Measurements from ENCODE around the gene TTLL12.

Gene TTLL12

DNA sequence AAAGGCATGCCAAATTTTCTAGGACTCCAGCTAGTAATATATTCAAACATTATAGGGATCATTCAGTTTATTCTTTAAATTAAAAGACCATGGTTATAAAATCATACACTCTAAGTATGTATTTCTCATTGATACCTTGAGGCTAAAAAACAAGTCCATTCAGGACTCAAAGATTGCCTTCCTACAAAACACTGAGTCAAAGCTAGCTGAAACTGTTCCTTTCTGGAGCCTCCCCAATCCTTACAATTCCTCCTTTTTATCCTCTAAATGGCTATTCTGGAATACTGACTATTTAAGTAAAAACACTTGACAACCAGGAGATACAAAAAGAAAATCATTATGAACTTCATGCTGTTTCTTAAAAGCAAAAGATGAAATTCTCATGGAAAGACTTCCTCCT lies 4.9 kb upstream of the TTLL12 start:
- Histone ChIP-seq H3K36me3 (replicated peaks; ENCODE audit: insufficient read depth, low read length) (no peaks in the 10 kb centered on the region), H3K4me1 (ENCODE audit: low read length) (peaks cover 1% of the 10 kb centered on the region; the same call in 1 of the 2 replicates), H3K9me2 (replicated peaks; ENCODE audit: insufficient read depth, low read length) (no peaks in the 10 kb centered on the region), H3K4me2 (ENCODE audit: low read depth, low read length) (no peak overlapping the region), H3K27me3 (replicated peaks; ENCODE audit: insufficient read depth, low read length) (peaks cover 13% of the 10 kb centered on the region; the same call in 1 of the 2 replicates), H3K79me2 (ENCODE audit: low read length) (no peaks in the 10 kb centered on the region), H3K9me3 (replicated peaks; ENCODE audit: insufficient read depth, low read length) (no peaks in the 10 kb centered on the region), H3K4me3 (ENCODE audit: low read length) (no peak overlapping the region), H4K20me1 (ENCODE audit: insufficient read depth, low read length) (no peaks in the 10 kb centered on the region), H3F3A (ENCODE audit: insufficient read depth, low read length) (peaks cover 8% of the 10 kb centered on the region), H3K27ac (ENCODE audit: low read length) (no peak overlapping the region), H2AFZ (ENCODE audit: low read length) (no peak overlapping the region), H3K9ac (ENCODE audit: low read length) (no peak overlapping the region)
- TF ChIP-seq EZH2phosphoT487 (IDR thresholded peaks at IDR 0.05; ENCODE audit: low read length): no peak
- TF ChIP-seq EZH2 (optimal IDR thresholded peaks at IDR 0.05; ENCODE audit: low read depth, low read length): no peak
- TF ChIP-seq, protein P1, sequence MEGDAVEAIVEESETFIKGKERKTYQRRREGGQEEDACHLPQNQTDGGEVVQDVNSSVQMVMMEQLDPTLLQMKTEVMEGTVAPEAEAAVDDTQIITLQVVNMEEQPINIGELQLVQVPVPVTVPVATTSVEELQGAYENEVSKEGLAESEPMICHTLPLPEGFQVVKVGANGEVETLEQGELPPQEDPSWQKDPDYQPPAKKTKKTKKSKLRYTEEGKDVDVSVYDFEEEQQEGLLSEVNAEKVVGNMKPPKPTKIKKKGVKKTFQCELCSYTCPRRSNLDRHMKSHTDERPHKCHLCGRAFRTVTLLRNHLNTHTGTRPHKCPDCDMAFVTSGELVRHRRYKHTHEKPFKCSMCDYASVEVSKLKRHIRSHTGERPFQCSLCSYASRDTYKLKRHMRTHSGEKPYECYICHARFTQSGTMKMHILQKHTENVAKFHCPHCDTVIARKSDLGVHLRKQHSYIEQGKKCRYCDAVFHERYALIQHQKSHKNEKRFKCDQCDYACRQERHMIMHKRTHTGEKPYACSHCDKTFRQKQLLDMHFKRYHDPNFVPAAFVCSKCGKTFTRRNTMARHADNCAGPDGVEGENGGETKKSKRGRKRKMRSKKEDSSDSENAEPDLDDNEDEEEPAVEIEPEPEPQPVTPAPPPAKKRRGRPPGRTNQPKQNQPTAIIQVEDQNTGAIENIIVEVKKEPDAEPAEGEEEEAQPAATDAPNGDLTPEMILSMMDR (IDR thresholded peaks at IDR 0.05; ENCODE audit: low read length): no peak
- no peak for DNase-seq

DNA sequence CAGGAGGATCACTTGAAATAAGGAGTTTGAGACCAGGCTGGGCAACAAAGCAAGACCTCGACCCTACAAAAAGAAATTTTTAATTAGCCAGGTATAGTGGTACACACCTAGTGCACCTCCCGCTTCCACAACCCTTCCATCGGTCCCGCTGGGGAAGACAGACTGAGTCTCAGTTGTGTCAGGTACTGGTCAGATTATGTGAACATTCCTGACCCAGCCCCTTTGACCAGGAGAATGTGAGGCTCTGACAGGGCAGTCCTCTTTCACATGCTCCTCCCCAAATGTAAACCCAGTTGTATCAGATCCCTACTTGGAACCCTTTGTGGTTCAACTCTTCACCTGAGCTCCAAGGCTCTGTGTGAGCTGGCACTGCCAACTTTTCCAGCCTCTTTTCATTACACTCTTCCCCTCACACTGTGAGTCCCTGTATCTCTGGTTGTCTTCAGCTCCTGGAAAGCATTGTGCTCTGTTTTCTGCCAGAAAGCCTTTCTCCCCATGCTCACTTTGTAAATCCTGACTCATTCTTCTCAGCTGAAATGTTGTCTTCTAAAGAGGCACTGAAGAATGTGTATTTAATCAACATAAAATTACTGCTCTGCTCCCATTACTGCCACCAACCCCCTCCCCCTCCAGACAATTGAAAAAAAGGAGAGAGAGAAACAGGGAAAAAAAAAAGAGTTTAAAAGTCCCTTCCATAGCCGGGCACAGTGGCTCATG lies 2.1 kb upstream of the TTLL12 start:
- H3F3A ChIP-seq (ENCODE audit: insufficient read depth, low read length): peaks cover 7% of the 10 kb centered on the region
- H3K4me1 ChIP-seq (ENCODE audit: low read length): peaks cover 6% of the 10 kb centered on the region
- no peaks in the 10 kb centered on the region for H4K20me1 ChIP-seq (ENCODE audit: insufficient read depth, low read length)
- H3K9ac ChIP-seq (ENCODE audit: low read length): no peak overlapping the region
- no peak overlapping the region for H3K4me3 ChIP-seq (ENCODE audit: low read length)
- H3K9me2 ChIP-seq (replicated peaks; ENCODE audit: insufficient read depth, low read length): no peaks in the 10 kb centered on the region
- no peaks in the 10 kb centered on the region for H3K36me3 ChIP-seq (replicated peaks; ENCODE audit: insufficient read depth, low read length)
- no peak overlapping the region for H2AFZ ChIP-seq (ENCODE audit: low read length)
- no peak overlapping the region for H3K27ac ChIP-seq (ENCODE audit: low read length)
- no peaks in the 10 kb centered on the region for H3K9me3 ChIP-seq (replicated peaks; ENCODE audit: insufficient read depth, low read length)
- DNase-seq: no peak
- TF ChIP-seq EZH2phosphoT487 (IDR thresholded peaks at IDR 0.05; ENCODE audit: low read length): no peak
- no peak for TF ChIP-seq EZH2 (optimal IDR thresholded peaks at IDR 0.05; ENCODE audit: low read depth, low read length)
- TF ChIP-seq, protein P1 (IDR thresholded peaks at IDR 0.05; ENCODE audit: low read length): no peak
- H3K4me2 ChIP-seq (ENCODE audit: low read depth, low read length): no peak overlapping the region
- peaks cover 12% of the 10 kb centered on the region; the same call in 1 of the 2 replicates for H3K27me3 ChIP-seq (replicated peaks; ENCODE audit: insufficient read depth, low read length)
- H3K79me2 ChIP-seq (ENCODE audit: low read length): peaks cover 24% of the 10 kb centered on the region

DNA sequence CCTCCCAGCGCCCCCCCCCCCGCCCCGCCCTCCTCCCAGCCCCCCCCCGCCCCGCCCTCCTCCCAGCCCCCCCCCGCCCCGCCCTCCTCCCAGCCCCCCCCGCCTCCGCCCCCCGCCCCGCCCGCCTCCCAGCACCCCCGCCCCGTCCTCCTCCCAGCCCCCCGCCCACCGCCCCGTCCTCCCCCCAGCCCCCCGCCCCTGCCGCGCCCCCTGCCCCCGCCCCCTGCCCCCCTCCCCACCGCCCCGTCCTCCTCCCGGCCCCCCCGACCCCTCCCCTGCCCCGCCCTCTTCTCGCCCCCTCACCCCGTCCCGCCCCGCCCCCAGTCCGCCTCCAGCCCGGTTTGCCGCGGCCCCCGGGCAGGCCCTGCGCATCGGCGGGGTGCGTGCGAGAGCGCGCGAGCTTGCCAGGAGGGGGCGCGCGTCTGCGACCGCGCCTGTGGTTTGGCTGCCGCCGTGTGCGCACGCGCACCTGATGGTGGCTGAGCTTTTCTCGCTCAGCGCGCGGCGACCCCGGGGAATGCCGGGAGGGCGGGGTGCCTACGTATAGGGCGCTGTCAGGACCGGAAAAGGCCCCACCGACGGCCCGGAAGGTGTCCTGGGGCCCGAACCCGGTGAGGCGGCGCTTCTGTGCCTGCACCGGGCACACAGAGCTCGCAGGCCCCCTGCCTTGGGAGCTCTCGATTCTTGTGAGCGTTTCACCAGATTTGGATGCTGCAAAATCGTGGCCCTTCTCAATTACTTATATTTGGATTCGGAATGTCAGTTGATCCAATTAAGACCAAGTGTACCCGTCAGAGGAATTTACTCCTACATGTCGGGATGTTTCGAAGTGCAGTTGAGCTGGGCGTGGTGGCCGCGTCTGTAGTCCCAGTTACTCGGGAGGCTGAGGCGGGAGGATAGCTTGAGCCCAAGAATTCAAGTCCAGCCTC lies 501 bp upstream of the TTLL12 start:
- H3K27ac ChIP-seq (ENCODE audit: low read length): peak overlapping the region; percentile 77
- H3K79me2 ChIP-seq (ENCODE audit: low read length): peaks cover 39% of the 10 kb centered on the region
- H3F3A ChIP-seq (ENCODE audit: insufficient read depth, low read length): peaks cover 7% of the 10 kb centered on the region
- peak overlapping the region; percentile 92 for H2AFZ ChIP-seq (ENCODE audit: low read length)
- no peaks in the 10 kb centered on the region for H4K20me1 ChIP-seq (ENCODE audit: insufficient read depth, low read length)
- H3K9ac ChIP-seq (ENCODE audit: low read length): peak overlapping the region; percentile 65
- peak; percentile 96 for DNase-seq
- H3K4me3 ChIP-seq (ENCODE audit: low read length): peak overlapping the region; percentile 75
- no peaks in the 10 kb centered on the region for H3K36me3 ChIP-seq (replicated peaks; ENCODE audit: insufficient read depth, low read length)
- peaks cover 6% of the 10 kb centered on the region for H3K4me1 ChIP-seq (ENCODE audit: low read length)
- TF ChIP-seq, protein P1 (IDR thresholded peaks at IDR 0.05; ENCODE audit: low read length): peak; percentile 57
- TF ChIP-seq EZH2 (optimal IDR thresholded peaks at IDR 0.05; ENCODE audit: low read depth, low read length): no peak
- TF ChIP-seq EZH2phosphoT487 (IDR thresholded peaks at IDR 0.05; ENCODE audit: low read length): no peak
- H3K27me3 ChIP-seq (replicated peaks; ENCODE audit: insufficient read depth, low read length): peaks cover 12% of the 10 kb centered on the region; the same call in 1 of the 2 replicates
- H3K9me3 ChIP-seq (replicated peaks; ENCODE audit: insufficient read depth, low read length): no peaks in the 10 kb centered on the region
- peak overlapping the region; percentile 88 for H3K4me2 ChIP-seq (ENCODE audit: low read depth, low read length)
- H3K9me2 ChIP-seq (replicated peaks; ENCODE audit: insufficient read depth, low read length): no peaks in the 10 kb centered on the region
